Activated T-cell treated with anti-CD3 and anti-CD28 coated beads for 48 hours (primary cell): ENCODE results near the gene DCUN1D2.
"Not testable (repeated sequence)": the region's sequence is repeated elsewhere in the genome, so short reads cannot be mapped to it uniquely, and the experiment has no call there.

Experiments used
- DNase-seq: peaks from one replicate; pipeline ENCODE4 v3.0.0-alpha.2; 2020; ENCODE audit warnings: low read depth

DCUN1D2 gene

DNA sequence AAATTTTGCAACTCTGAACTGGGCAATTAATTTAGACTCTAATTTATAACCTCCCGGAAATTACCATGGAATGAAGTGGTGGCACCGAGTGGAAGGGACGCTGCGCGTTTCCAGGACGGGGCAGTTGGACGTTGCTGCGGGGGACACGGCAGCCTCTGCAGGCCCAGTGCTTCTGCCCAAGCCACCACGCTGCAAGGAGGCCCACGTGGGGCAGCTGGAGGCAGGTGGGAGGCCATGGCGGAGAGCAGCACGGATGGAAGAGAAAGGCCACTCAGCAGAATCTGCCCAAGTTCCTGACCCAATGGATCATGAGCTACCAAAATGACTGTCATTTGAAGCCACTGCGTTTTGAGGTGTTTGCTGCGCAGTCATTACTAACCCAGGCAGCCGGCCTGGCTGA, 26.0 kb downstream of the DCUN1D2 start:
- DNase-seq: no peak

DNA sequence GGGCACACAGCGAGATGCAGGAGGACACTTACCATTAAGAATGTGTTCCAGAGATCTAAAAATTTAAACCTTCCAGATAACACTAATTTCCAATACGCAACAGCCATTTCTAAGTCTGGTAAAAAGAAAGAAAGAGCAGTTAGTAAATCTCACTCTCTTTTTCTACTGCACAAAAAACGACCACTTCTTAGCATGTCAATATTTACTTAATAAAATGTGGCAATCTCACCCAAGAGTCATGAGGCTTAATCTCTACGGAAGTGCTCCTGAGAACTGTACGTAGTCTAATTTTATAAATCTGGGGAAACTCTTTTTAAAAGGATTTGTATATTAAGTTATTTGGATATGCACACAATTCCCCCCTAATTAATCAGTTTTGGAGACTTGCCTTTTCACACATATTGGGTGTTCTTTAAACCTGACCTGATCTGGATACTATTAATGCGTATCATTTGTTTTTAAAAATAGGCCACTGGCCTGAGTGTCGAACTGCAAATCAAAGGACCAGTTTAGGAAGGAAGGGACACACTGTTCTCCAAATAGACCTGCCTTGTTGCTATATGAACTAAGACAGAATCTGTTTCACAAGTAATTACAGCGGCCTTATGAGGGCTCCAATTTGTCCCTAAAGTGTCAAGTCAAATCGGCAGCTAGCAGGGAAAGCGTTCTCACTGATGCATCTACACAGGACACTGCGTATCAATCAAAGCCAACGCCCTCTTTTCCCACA, 29.3 kb downstream of the DCUN1D2 start:
- DNase-seq: no peak

DNA sequence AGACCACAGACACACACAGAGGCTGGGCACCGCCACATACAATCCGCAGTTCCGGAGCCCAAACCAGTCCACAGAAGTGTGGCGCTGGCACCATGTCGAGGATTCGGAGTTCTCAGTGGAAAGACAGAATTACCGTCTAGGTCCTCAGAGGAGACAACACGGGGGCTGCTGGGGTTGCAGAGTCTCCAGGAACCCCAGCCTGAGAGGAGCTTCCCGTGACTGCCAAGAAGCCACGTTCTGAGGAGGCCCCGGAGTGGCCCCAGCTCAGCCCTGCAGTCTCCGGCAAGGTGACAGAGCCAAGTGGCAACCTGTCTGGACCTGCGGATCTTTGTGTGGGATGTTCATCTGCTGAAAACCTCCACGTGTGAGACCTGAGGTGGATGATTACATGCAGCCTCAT, 29.9 kb downstream of the DCUN1D2 start:
- no peak for DNase-seq

DNA sequence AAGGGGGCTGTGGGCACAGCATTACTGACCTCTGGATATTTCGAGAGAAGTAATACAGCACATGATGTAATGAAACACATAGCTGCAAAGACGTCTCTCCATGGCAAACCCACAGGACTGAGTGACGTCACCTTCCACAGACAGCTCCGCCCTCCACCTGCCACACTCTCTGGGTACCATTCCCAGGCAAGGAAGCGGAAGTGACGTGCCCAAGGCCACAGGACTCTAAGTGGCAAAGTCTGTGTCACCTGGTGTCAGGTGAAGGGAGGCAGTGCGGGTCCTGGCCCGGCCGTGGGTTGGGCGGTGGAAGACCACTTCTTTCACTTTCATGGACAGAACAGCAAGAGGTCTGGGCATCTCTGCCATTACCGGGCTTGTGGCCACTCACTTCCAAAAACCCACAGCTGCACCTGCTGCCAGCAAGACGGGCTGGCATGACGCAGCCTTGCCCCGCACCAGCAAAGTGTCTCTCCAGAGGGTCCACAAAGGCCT, 30.4 kb downstream of the DCUN1D2 start:
- no peak for DNase-seq

DNA sequence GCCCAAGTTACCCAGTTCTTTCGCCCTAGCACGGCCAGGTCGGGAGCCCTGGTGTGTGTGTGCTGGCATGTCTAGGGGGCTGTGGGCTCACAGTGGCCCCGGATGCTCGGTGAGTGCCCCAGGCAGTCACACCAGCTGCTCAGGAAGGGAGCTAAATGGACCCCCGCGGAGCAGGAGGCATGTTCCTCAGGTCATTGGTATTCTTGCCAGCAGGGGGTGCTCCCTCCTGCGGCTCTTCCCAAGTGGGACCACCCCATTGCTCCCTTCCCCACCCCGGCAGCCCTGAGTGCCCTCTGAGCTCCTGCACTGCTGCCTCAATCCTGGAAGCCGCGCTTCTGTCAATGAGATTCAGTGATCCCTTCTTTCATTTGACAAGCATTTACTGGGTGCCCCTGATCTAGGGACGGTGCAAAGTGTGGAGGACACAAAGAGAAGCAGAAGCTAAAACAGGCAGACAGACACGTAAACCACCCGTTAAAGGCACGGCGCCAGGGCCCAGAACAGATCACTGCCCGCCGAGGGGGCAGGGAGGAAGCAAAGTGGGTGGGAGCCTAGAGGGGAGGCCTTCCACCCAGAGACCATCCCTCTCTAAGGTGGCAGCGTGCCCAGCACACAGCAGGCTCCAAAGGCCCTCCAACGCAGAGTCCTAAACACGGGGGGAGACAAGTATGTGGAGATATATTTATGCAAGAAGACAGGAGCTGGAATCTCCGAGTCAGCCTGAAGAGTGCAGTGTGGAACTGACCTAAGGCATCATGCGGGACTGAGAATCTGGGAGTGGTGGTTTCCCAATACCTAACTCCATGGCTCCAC, 32.1 kb downstream of the DCUN1D2 start:
- no peak for DNase-seq

DNA sequence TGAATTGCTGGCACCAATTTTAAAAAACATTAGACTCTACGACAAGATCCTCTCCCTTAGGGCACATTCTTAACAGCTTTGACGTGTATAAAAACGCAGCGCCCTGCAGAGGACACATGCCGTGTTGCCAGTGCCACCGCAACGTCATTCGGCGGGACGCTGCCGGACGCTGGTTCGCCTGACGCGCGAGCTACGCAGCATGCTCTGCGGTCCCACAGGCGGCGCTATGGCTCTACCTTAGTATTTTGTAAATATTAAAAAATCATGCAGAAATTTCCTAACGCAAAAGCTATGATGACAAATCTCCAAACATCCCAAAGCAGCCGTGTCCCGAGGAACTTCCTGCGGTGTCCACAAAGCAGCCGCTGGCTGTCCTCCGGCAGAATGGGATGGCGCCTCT, 33.0 kb downstream of the DCUN1D2 start:
- no peak for DNase-seq

DNA sequence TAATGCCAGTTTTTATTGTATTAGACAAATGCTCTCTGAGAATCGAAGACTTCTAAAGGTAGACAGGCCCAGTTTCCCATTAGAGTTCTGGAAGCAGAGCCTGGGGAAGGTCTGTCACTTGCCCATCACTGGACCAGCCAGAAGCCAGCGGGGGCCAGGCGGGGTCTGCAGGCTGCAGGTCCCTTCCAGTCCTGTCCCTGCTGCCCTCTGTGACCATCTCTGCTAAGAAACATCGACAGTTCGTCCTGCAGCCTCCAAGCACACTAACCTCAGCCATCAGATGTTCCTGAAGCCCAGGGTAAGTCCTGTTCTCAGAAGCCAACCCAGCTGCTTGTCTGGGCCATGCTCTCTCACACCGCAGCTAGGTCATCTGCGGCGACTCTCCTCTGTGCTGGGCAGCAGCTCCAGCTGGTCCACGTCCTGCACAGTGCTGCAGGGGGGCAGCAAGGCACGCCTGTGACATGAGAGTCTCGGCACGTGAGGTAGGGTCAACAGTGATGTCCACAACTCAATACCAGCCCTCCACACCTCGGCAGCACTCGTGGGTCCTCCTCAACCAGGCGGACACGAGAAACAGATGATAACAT, 34.3 kb downstream of the DCUN1D2 start:
- no peak for DNase-seq

DNA sequence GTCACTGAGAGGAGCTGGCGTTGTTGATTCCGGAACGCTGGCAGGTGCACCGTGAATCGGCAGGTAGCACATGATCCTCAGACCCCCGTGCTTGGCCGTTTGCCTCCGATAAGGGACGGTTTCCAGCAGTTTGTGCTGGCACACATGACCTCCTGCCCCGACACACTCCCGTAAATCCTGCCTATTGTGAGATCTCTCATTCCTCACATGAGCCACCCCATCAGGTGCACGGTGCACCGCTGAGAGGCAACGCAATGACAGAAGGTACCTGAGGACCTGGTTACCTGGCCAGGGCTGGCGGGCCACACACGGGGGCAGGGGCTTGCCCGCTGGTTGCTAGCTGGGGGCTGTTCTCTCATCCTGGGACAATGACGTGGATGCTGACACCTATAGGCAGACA, 35.1 kb downstream of the DCUN1D2 start:
- no peak for DNase-seq

DNA sequence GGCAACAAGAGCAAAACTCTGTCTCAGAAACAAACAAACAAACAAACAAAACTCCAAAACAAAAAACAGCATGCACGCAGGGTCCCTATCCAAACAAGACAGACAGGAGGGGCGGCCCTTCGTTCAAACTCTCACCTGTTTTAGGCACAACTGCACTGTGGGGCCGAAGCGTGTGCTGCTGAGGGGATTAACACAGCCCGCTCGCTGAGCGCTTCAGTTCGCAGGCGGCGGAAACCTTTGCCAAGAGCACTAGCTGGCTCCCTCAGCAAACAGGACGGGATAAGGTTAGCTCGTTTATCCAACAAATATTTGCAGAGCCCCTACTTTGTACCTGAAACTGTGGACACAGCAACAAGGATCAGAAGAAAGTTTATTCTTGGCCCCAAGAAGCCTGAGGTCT, 35.6 kb downstream of the DCUN1D2 start:
- no peak for DNase-seq

DNA sequence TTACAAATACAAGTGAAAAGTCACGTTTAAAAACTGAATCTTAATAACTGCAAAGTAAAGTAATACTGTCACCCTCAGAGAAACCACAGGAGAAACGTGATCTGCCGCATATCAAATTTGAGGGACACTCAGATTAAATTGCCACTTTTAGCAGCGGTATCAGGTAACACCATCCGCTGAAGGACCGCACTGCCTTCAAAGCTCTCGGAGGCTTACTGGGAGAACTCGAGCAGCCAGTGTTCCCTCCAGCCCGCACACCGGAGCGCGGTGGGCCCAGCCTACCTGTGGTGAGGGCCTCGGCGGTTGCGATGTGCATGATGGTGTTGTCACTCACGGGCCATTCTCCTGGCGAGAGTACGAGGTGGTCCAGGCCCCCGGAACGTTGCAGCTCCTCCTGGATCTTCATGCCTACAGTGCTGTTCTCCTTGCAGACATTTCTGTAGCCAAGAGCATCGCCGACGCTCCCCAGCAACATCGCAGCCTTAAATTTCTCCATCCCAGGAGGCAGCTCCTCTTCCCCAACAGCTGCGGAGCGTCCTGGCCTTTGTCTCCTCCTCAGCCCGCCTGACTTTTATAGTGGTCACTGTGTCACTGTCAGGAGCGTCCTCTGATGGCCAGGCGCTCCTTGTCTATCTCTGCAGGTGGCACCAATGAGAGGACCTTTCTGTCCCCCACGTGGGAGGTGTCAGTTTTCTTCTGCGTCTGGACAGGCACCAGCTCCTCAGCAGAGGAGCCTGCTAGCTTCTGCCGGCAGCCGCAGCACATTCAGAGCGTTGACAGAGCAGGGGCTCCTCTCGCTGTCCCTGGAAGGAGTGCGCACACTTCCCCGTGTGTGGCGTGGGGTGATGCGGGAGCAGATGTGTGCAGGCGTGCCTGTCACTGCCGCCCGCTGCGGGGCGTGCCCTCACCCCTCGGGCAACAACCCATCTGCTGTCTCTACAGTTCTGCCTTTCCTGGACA, 37.3 kb downstream of the DCUN1D2 start, which contains the start of gene ADPRHL1:
ADPRHL1 (minus strand) TSS at position 547 of the 960 bp plus-strand sequence; CDS start at position 496, 51 bp downstream.
- no peak for DNase-seq

DNA sequence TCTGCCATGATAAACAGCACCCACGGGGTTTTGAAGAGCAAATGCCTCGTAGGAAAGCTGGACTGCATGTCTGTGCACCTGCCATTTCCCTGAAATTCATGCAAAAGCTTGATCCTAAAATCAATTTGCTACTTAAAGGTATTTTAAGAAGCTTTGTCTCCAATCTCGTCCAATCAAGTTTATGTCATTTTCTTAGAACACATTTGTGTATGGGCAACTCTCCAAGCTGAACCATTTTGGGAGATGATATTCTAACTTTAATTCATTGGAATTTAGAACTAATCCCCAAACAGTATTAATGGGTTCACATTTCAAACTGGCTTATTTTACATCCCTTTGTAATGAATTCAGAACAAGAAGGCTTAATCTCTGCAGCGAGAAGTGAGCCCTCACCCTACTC, 38.0 kb downstream of the DCUN1D2 start:
- DNase-seq: no peak

DNA sequence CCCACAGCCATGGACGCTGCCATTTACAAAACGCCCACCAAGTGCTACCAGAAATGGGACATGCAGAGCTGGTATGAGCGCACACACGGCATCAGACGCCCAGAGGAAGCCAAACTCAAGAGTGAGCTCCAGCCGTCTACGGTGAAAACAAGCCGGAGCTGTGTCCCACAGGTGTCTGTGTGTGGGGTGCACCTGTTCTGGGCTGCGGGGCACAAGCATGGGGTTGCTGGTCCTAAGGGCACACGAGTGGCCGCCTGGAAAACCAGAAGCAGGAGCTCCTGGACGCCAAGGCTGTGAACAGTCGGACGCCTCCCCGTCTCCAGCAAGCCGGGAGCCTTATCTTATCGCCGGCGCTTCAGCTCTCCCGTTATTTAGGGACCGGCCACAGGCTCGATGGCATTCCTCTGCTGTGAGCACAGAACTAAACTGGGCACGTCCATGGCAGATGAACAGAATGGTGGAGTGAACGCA, 38.5 kb downstream of the DCUN1D2 start:
- no peak for DNase-seq

DNA sequence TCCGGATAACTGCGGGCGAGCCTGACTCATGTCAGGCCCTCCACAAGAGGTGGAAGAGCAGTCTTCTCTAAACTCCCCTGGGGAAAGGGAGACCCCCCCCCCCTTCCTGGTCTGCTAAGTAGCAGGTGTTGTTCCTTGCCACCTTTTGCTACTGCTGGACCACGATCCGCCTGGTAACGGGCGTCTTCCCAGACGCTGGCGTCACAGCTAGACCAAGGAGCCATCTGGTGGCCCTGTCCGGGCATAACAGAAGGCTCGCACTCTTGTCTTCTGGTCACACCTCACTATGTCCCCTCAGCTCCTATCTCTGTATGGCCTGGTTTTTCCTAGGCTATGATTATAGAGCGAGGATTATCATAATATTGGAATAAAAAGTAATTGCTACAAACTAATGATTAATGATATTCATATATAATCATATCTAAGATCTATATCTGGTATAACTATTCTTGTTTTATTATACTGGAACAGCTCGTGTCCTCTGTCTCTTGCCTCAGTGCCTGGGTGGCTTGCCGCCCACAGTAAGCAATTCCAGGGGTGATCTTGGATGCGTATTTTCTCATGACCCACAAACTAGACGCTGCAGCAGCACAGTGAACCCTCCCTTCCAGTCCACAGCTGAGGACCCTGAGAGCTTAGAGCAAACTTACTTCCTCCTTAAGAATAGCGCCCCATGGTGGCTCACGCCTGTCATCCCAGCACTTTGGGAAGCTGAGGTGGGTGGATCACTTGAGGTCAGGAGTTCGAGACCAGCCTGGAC, 39.5 kb downstream of the DCUN1D2 start:
- DNase-seq: not testable (repeated sequence)

DNA sequence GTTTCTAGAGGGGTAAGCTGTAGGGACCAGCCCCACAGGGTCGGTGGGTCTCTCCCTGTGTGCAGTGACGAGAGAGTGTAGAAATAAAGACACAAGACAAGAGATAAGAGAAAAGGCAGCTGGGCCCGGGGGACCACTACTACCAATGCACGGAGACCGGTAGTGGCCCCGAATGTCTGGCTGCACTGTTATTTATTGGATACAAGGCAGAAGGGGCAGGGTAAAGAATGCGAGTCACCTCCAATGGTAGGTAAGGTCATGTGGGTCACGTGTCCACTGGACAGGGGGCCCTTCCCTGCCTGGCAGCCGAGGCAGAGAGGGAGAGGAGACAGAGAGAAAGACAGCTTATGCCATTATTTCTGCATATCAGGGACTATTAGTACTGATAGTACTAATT, 40.2 kb downstream of the DCUN1D2 start:
- not testable (repeated sequence) for DNase-seq

DNA sequence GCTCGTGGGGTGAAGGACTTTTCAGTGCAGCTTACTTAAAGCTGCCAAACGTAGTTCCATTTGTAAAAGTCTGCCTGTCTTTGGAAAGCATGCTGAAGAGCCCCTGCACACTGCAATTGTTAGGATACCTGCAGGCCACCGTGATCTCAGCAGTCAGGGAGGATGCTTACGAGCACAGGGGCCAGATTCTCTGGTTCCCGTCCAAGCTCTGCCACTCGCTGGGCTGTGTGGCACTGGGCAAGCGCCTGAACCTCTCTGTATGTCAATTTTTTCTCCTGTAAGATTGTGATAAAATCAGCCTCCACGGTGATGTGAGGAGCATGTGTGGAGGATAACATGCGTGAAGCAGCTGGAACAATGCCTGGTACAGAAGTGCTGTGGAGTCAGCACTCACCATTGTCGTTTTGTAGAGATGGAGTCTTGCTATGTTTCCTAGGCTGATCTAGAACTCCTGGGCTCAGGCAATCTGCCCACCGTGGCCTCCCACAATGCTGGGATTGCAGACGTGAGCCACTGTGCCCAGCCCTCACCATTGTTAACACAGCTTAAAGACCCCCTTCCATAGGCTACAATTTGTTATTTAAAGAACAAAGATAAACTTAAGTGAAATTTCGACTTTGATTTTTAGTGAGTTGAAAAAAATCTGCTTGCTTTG, 40.7 kb downstream of the DCUN1D2 start:
- no peak for DNase-seq

DNA sequence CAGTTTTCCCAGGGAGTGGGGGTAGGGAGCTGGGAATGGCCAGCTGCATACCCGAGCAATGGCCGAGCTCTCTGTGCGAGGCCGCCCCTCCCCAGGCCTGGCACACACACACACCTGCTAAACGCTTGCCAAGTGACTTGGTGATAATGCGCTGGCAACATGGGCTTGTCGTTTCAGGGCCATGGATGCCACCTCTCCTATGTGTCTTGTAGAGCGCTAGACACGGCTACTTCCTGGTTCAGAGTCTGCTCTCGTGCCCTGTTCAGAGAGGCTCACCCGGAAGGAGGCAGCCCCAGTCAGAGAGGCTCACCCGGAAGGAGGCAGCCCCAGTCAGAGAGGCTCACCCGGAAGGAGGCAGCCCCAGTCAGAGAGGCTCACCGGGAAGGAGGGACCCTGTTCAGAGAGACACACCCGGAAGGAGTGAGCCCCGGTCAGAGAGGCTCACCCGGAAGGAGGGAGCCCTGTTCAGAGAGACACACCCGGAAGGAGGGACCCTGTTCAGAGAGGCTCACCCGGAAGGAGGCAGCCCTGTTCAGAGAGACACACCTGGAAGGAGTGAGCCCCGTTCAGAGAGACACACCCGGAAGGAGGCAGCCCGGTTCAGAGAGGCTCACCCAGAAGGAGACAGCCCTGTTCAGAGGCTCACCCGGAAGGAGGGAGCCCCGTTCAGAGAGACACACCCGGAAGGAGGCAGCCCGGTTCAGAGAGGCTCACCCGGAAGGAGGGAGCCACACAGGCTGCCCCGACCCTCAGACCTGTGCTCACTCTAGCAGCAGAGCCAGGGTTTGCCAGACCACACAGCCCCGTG, 41.4 kb downstream of the DCUN1D2 start:
- DNase-seq: no peak

DNA sequence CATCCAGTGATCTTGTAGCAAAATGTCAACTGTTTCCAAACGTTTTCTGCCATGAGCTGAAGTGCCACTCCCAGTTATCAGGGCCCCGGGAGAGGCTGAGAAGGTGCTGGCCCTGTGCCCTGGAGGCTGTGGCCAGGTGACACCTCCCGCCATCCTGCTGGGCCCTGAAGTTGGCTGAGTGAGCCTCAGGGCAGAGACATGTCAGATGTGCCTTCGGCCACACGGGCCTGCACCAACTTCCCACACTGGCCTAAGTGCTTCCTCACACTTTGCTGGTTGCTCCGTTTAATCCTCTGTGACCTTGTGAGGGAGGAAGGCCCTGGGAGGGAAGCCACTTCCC, 42.0 kb downstream of the DCUN1D2 start:
- DNase-seq: no peak

DNA sequence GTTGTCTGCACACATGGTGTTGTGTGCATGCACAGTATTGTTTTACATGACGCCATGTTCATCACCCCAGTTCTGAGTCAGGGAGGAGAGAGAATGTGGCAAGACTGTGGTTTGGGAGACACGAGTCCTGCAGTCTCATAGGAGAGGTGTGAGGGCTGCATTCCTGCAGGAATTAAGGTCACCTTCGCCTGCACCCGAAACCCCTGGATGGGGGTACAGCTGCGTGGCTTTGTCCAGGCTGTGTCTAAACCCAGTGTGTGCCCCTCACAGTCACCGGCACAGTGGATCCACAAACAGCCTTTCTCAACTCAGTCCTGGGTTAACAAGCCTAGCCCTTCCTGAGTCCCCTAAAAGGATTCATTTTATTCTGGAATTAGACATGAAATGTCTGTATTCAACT, 42.9 kb downstream of the DCUN1D2 start:
- no peak for DNase-seq

DNA sequence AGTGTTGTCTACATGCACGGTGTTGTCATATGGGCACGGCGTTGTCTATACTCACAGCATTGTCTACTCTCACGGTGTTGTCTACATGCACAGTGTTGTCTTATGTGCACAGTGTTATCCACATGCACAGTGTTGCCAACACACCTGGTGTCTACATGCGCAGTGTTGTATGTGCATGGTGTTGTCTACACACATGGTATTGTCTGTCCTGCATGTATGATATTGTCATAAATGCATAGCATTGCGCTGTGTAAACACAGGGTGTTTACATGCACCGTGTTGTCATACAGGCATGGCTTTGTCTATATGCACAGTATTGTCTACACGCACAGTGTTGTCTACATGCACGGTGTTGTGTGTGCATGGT, 44.0 kb downstream of the DCUN1D2 start:
- no peak for DNase-seq
